A673 (cell line): ENCODE measurements around the gene KCNG2. TPM values are rescaled to one million over a fixed set of nuclear protein-coding genes. Genes with fewer than 3 reads are reported as not detected.
A peak's percentile ranks its signal among the peaks of the same experiment; 100 is the strongest.

Experiments
- BruUV-seq: library from RNA; stranded (reverse); fragments of 400-500 nt; replicated peaks from 2 replicates; lab custom pipeline; 2021; lab: Mats Ljungman, UMichigan
- CTCF ChIA-PET: fragments of 300-600 bp; sonication (Branson Sonifier 250); formaldehyde crosslinking; loops from one replicate; lab custom pipeline; 2022; ENCODE audit warnings: antibody characterized with exemption; lab: Charles Lee
- POLR2A ChIA-PET: fragments of 300-600 bp; sonication (Branson Sonifier 250); formaldehyde crosslinking; loops from one replicate; lab custom pipeline; 2022; ENCODE audit warnings: antibody characterized with exemption; ENCODE audit not compliant: low non-redundant PET; lab: Charles Lee
- DNase-seq: peaks from one replicate; pipeline ENCODE4 v3.0.0-alpha.2; 2015; ENCODE audit warnings: low spot score
- H3K27ac ChIP-seq: fragments of 200-600 bp; sonication (generic); 2 replicates; pipeline ENCODE4 v1.5.1; 2016; ENCODE audit warnings: mixed run types, low read depth, mild to moderate bottlenecking, mixed read lengths, antibody characterized with exemption, low read length; ENCODE audit not compliant: poor library complexity, severe bottlenecking
- H3K27me3 ChIP-seq: fragments of 200-600 bp; sonication (generic); replicated peaks from 2 replicates; pipeline ENCODE4 v1.6.1; 2017; ENCODE audit warnings: mixed run types, low read depth, mild to moderate bottlenecking, mixed read lengths, antibody characterized with exemption, low read length; ENCODE audit not compliant: insufficient read depth, poor library complexity
- H3K36me3 ChIP-seq: fragments of 200-600 bp; sonication (generic); 2 replicates; pipeline ENCODE4 v1.6.1; 2016; ENCODE audit warnings: mixed run types, mild to moderate bottlenecking, mixed read lengths, antibody characterized with exemption, low read length; ENCODE audit not compliant: insufficient read depth, poor library complexity, severe bottlenecking
- H3K4me1 ChIP-seq: fragments of 200-600 bp; sonication (generic); 2 replicates; pipeline ENCODE4 v1.6.1; 2017; ENCODE audit warnings: mixed run types, mild to moderate bottlenecking, mixed read lengths, antibody characterized with exemption, low read length; ENCODE audit not compliant: insufficient read depth, poor library complexity, severe bottlenecking
- H3K4me3 ChIP-seq: fragments of 200-600 bp; sonication (generic); 2 replicates; pipeline ENCODE4 v1.5.1; 2016; ENCODE audit warnings: low read depth, mixed run types, mild to moderate bottlenecking, mixed read lengths, low read length; ENCODE audit not compliant: poor library complexity, severe bottlenecking
- H3K9me3 ChIP-seq: fragments of 200-600 bp; sonication (generic); 2 replicates; pipeline ENCODE4 v1.6.1; 2016; ENCODE audit warnings: mixed run types, low read depth, mild to moderate bottlenecking, mixed read lengths, antibody characterized with exemption, low read length; ENCODE audit not compliant: poor library complexity, severe bottlenecking
- EZH2 ChIP-seq: fragments of 200-600 bp; sonication (generic); IDR thresholded peaks from 2 replicates; pipeline ENCODE4 v1.6.1; 2017; ENCODE audit warnings: borderline replicate concordance, low read depth, mild to moderate bottlenecking, mixed read lengths, antibody characterized with exemption, low read length; ENCODE audit not compliant: poor library complexity, severe bottlenecking
- intact Hi-C: fragments of 100-400 bp; cut with micrococcal nuclease; formaldehyde crosslinking; loops from one replicate; pipeline ENCODE4 v1.10.0; 2022; ENCODE audit not compliant: unreplicated experiment
- total RNA-seq: library from RNA; stranded (reverse); gene quantifications from 2 replicates; pipeline ENCODE4 v1.2.3, GENCODE V29; 2021
- TF ChIP-seq, protein P1 (sequence below): fragments of 300-800, 200-600 bp; sonication (generic); conservative IDR thresholded peaks from 2 replicates; pipeline ENCODE4 v1.5.1; 2017; ENCODE audit warnings: low read depth, mild to moderate bottlenecking, antibody characterized with exemption, low read length, moderate library complexity, mixed read lengths

The KCNG2 gene
- total RNA-seq, 1 experiment from 2014 or later = not detected

DNA sequence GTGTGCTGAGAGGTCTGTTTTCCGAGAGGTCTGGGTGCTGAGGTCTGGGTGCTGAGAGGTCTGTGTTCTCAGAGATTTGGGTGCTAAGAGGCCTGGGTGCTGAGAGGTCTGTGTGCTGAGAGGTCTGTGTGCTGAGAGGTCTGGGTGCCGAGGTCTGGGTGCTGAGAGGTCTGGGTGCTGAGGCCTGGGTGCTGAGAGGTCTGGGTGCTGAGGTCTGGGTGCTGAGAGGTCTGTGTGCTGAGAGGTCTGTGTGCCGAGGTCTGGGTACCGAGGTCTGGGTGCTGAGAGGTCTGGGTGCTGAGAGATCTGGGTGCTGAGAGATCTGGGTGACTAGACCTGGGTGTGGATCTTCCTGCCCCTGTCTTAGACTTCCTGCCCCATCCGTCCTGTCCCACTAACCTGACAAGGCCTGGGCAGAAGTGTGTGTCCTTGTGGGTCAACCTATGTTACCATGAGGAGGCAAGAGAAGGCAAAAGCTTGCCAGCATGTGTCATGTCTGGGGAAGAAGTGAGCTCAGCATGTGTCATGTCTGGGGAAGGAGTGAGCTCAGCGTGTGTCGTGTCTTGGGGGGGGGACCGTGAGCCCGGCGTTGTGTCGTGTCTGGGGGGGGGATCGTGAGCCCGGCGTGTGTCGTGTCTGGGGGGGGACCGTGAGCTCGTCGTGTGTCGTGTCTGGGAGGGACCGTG lies 69.3 kb downstream of the KCNG2 start:
- intact Hi-C loops = no loop called here
- ChIA-PET CTCF (no interaction called here), POLR2A (no interaction called here)
- peak; percentile 6 for DNase-seq
- BruUV-seq = no TSS peak
- Histone ChIP-seq H3K27me3 (peaks cover 3% of the 10 kb centered on the region), H3K4me3 (no peak overlapping the region), H3K36me3 (no peaks in the 10 kb centered on the region), H3K9me3 (peaks cover 2% of the 10 kb centered on the region), H3K4me1 (no peaks in the 10 kb centered on the region), H3K27ac (no peak overlapping the region)
- TF ChIP-seq, protein P1, sequence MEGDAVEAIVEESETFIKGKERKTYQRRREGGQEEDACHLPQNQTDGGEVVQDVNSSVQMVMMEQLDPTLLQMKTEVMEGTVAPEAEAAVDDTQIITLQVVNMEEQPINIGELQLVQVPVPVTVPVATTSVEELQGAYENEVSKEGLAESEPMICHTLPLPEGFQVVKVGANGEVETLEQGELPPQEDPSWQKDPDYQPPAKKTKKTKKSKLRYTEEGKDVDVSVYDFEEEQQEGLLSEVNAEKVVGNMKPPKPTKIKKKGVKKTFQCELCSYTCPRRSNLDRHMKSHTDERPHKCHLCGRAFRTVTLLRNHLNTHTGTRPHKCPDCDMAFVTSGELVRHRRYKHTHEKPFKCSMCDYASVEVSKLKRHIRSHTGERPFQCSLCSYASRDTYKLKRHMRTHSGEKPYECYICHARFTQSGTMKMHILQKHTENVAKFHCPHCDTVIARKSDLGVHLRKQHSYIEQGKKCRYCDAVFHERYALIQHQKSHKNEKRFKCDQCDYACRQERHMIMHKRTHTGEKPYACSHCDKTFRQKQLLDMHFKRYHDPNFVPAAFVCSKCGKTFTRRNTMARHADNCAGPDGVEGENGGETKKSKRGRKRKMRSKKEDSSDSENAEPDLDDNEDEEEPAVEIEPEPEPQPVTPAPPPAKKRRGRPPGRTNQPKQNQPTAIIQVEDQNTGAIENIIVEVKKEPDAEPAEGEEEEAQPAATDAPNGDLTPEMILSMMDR = no peak

DNA sequence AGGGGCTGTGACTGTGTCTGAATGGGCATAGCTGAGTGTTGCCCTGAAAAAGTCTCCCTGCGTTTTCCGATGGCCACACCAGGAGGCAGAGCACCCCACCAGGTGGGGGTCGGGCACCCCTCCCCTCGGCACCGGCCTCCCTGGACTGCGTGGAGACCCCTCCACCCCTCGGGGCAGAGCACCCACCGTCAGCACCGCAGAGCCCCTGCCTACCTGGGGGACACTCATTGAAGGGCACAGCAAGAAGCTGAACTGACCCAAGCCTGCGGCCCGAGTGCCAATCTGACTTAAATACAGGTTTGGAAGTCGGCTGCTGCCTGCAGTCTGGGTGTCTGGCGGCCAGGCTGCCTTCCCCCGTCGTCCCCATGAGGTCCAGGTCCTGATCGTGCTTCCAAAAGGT lies 69.9 kb downstream of the KCNG2 start:
- BruUV-seq = no TSS peak
- no peak overlapping the region for H3K4me3 ChIP-seq
- TF ChIP-seq EZH2 = no peak
- TF ChIP-seq, protein P1 = no peak
- H3K36me3 ChIP-seq = no peaks in the 10 kb centered on the region
- intact Hi-C loops = no loop called here
- H3K4me1 ChIP-seq = no peaks in the 10 kb centered on the region
- DNase-seq = no peak
- ChIA-PET CTCF (no interaction called here), POLR2A (no interaction called here)
- no peaks in the 10 kb centered on the region for H3K27me3 ChIP-seq
- no peaks in the 10 kb centered on the region for H3K9me3 ChIP-seq
- H3K27ac ChIP-seq = no peak overlapping the region

DNA sequence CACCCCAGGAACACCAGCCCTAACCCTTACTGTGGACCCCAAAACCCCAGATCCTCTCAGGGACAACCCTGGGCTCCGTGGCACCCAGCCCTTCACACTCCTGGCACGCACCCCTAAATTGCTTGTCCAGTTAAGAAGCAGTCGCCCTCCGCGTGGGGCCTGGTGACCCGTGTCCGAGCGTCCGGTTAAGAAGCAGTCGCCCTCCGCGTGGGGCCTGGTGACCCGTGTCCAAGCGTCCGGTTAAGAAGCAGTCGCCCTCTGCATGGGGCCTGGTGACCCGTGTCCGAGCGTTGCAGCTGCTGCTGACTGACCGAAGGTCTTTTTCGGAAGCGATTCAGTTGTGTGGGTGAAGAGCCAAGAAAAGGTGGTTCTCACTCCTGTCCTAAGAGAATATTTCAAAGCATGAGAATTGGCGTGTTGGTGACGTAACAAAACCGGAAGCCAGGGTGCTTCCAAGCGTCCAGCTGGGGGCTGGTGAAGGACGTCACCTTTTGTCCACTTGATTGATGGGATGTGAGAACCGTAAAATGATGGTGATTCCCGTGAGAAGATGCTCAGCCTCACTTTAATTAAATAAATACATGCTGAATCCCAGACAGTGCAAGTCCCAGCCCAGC lies 70.5 kb downstream of the KCNG2 start:
- Histone ChIP-seq H3K27ac (no peak overlapping the region), H3K4me1 (no peaks in the 10 kb centered on the region), H3K36me3 (no peaks in the 10 kb centered on the region), H3K4me3 (no peak overlapping the region), H3K9me3 (no peaks in the 10 kb centered on the region), H3K27me3 (no peaks in the 10 kb centered on the region)
- intact Hi-C loops = no loop called here
- CTCF ChIA-PET = no interaction called here
- no peak for DNase-seq
- TF ChIP-seq, protein P1 = no peak
- TF ChIP-seq EZH2 = no peak
- BruUV-seq = no TSS peak
- POLR2A ChIA-PET = no interaction called here
